Transverse colon (tissue), 4 donors: Measurements from ENCODE around the gene FAU. TPM values are rescaled to one million over a fixed set of nuclear protein-coding genes. Genes with fewer than 3 reads are reported as not detected.

Experiments
- DNase-seq: peaks from one replicate; pipeline ENCODE4 v3.0.0-alpha.2; 2019
- H3K27ac ChIP-seq, 4 donors: fragments of 200-600 bp; sonication (generic); 2 replicates each; pipeline ENCODE4 v1.5.1; 2016 to 2018; ENCODE audit warnings: inconsistent platforms in 4 of 4
- H3K27me3 ChIP-seq: fragments of 200-600 bp; sonication (generic); 2 replicates; pipeline ENCODE4 v1.5.1; 2017; ENCODE audit warnings: inconsistent platforms
- H3K36me3 ChIP-seq, 4 donors: fragments of 200-600 bp; sonication (generic); 2 replicates each; pipeline ENCODE4 v1.5.1; 2017 to 2019; ENCODE audit warnings: inconsistent platforms in 4 of 4
- H3K4me1 ChIP-seq, 4 donors: fragments of 200-600 bp; sonication (generic); 2 replicates each; pipeline ENCODE4 v1.5.1; 2017 to 2020; ENCODE audit warnings: inconsistent platforms in 4 of 4
- H3K4me3 ChIP-seq, 4 donors: fragments of 200-600 bp; sonication (generic); 1 replicate in 1 of 4; 2 replicates in 3 of 4; pipeline versions ENCODE4 v1.5.1 to v1.6.1; 2017 to 2019; ENCODE audit warnings: inconsistent platforms in 4 of 4
- H3K9me3 ChIP-seq, 2 donors: fragments of 200-600 bp; sonication (generic); 2 replicates each; pipeline ENCODE4 v1.5.1; 2017 to 2019; ENCODE audit warnings: inconsistent platforms in 2 of 2
- EP300 ChIP-seq: sonication (generic); formaldehyde crosslinking; IDR thresholded peaks from one replicate; pipeline ENCODE4 v1.6.1; 2017; ENCODE audit warnings: antibody characterized with exemption, low read depth
- POLR2A ChIP-seq: fragments of 450-650 bp; IDR thresholded peaks from one replicate; pipeline ENCODE4 v1.6.1; 2016; ENCODE audit warnings: antibody characterized with exemption, mild to moderate bottlenecking, moderate library complexity
- POLR2AphosphoS5 ChIP-seq, 3 donors: sonication (generic); formaldehyde crosslinking; IDR thresholded peaks; one replicate each; pipeline ENCODE4 v1.6.1; 2016; ENCODE audit warnings: antibody characterized with exemption in 3 of 3
- WGBS, 2 donors: methylation state at CpG; one replicate each; pipeline ENCODE4 v1.1.5; 2018; ENCODE audit warnings: low coverage in 1 of 2; 5-methylcytosine and 5-hydroxymethylcytosine counted together
- in situ Hi-C, 4 donors: fragments of 200-750 bp; cut with MboI; loops; one replicate each; pipeline versions ENCODE4 v1.15.0 to v1.15.1; 2017; ENCODE audit warnings: low sequenced_read_pairs in 3 of 4, low pct_ligation_motif_present in 1 of 4, low pct_unique_long_range_greater_than_20kb in 1 of 4
- intact Hi-C: fragments of 100-400 bp; cut with DNase I; formaldehyde crosslinking; loops from one replicate; pipeline ENCODE4 v1.15.1; 2023; ENCODE audit warnings: low total_unique reads
- total RNA-seq, 4 donors: library from RNA; depleted of rRNA; stranded (reverse); fragments of >200 nt; gene quantifications; one replicate each; pipeline ENCODE4 v1.1.0, GENCODE V29; 2016
- TF ChIP-seq, protein P1 (sequence below), 5 experiments: fragments of 200-600 bp in 3 of 5; fragments of 450-650 bp in 2 of 5; sonication (generic) in 3 of 5; IDR thresholded peaks; 1 replicate in 2 of 5; 2 replicates in 3 of 5; pipeline ENCODE4 v1.5.1; 2016 to 2017; ENCODE audit warnings: antibody characterized with exemption in 5 of 5, inconsistent platforms in 3 of 5, mild to moderate bottlenecking in 2 of 5, moderate library complexity in 1 of 5

FAU gene
- total RNA-seq, 4 donors from 2014 or later: 594 to 986 (median 662) TPM

DNA sequence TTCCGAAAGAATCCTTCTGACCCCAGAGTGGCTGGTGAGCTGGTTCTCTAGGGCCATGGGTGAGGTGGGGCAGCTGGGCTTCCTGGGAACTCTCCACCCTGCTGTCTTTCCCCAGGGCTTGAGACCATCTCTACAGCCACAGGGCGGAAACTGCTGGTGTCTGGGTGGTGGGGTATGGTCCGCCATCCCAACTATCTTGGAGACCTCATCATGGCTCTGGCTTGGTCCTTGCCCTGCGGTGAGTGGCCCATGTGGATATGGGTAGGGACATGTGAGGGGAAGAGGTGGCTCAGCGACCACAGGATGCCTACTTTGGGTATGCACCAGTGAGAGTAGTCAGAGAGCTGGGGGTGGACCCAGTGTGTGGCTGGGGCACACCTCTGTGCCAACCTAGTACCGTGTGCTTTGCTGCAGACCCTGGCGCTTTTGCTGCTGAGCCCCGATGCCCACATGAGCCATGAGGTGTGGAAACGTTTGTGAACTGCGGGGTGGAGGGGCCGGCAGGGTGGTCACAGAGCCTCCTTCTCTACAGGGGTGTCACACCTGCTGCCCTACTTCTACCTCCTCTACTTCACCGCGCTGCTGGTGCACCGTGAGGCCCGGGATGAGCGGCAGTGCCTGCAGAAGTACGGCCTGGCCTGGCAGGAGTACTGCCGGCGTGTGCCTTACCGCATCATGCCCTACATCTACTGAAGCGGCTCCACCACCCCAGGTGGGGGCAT is 6.4 kb downstream of the FAU start:
- Histone ChIP-seq H3K27me3 (no peaks in the 10 kb centered on the region), H3K9me3 (no peaks in the 10 kb centered on the region), H3K4me3 (no peak overlapping the region), H3K4me1 (peaks cover 20 to 55% (median 34%) of the 10 kb centered on the region in 4 donors), H3K27ac (no peak overlapping the region), H3K36me3 (peaks cover 0 to 19% (median 3%) of the 10 kb centered on the region in 4 donors)
- intact Hi-C loops (loop anchor here (5.0 kb wide), 1 partner anchor 88 kb away; the partner anchor contains the start of gene SNX15), in situ Hi-C loops (no loop called here)
- DNase-seq: no peak
- TF ChIP-seq, protein P1, sequence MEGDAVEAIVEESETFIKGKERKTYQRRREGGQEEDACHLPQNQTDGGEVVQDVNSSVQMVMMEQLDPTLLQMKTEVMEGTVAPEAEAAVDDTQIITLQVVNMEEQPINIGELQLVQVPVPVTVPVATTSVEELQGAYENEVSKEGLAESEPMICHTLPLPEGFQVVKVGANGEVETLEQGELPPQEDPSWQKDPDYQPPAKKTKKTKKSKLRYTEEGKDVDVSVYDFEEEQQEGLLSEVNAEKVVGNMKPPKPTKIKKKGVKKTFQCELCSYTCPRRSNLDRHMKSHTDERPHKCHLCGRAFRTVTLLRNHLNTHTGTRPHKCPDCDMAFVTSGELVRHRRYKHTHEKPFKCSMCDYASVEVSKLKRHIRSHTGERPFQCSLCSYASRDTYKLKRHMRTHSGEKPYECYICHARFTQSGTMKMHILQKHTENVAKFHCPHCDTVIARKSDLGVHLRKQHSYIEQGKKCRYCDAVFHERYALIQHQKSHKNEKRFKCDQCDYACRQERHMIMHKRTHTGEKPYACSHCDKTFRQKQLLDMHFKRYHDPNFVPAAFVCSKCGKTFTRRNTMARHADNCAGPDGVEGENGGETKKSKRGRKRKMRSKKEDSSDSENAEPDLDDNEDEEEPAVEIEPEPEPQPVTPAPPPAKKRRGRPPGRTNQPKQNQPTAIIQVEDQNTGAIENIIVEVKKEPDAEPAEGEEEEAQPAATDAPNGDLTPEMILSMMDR (IDR thresholded peaks at IDR 0.05): no peak
- TF ChIP-seq EP300 (no peak), POLR2A (no peak), POLR2AphosphoS5 (IDR thresholded peaks at IDR 0.05) (no peak)
- 99% methylated on average over 18 of the region's 21 CpGs; no CpG with 5 or more reads in 1 of the 2 donors for WGBS, 2 donors

DNA sequence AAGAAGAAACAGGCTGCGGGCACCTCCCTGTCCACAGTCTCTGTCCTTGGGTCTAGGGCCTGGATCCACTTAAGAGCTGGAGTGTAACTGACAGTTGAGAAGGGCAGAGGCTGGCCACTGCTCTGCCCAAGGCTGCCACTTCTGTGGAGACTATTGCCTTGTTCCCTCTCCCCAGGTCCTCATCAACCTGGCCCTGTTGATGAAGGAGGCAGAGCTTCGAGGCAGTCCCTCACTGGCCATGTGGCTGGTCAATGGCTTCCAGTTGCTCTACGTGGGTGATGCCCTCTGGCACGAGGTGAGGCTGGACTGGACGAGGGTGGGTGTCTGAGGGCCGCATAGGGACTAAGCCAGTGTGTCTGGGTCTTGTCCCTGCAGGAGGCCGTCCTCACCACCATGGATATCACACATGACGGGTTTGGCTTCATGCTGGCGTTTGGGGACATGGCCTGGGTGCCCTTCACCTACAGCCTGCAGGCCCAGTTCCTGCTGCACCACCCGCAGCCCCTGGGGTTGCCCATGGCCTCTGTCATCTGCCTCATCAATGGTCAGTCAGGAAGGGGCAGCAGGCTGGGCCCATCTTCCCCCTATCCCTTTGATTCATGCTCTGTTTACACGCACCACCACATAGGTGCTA is 7.3 kb downstream of the FAU start:
- in situ Hi-C loops: no loop called here

DNA sequence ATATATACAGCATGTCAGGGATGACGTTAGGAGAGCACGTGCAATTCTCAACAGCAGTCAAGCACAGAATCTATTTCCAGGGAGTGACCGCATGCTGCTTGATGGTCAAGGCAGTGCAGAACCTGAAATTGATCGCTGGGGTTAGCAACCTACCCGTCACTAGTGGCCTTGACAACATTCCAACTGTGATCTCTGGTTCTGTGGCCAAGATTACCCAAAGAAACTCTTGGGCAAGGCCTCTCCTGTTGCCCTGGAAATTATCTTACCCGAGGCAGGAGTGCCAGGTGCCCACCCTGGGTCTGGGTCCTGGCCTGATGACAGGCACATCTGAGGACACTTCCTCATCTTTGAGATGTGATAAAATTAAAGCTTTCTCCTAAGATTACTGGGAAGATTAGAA is 8.1 kb downstream of the FAU start:
- DNase-seq: no peak
- peaks cover 20 to 53% (median 34%) of the 10 kb centered on the region in 4 donors for H3K4me1 ChIP-seq

More for the DNA sequence above, 7.3 kb downstream of the FAU start:
- no peak for DNase-seq
- no peaks in the 10 kb centered on the region for H3K27me3 ChIP-seq
- H3K36me3 ChIP-seq: peaks cover 0 to 12% (median 0%) of the 10 kb centered on the region in 4 donors
- no peaks in the 10 kb centered on the region for H3K9me3 ChIP-seq
- H3K4me1 ChIP-seq: peaks cover 20 to 53% (median 34%) of the 10 kb centered on the region in 4 donors
- TF ChIP-seq EP300: no peak
- TF ChIP-seq POLR2AphosphoS5 (IDR thresholded peaks at IDR 0.05): no peak
- TF ChIP-seq, protein P1 (IDR thresholded peaks at IDR 0.05): no peak
- TF ChIP-seq POLR2A: no peak
- intact Hi-C loops: loop anchor here (5.0 kb wide), 2 partner anchors 87 to 102 kb away; partner anchors contain the start of genes ARL2 and SNX15
- no peak overlapping the region for H3K4me3 ChIP-seq
- no peak overlapping the region for H3K27ac ChIP-seq
- WGBS, 2 donors: 90% methylated on average over 11 of the region's 11 CpGs; no CpG with 5 or more reads in 1 of the 2 donors

DNA sequence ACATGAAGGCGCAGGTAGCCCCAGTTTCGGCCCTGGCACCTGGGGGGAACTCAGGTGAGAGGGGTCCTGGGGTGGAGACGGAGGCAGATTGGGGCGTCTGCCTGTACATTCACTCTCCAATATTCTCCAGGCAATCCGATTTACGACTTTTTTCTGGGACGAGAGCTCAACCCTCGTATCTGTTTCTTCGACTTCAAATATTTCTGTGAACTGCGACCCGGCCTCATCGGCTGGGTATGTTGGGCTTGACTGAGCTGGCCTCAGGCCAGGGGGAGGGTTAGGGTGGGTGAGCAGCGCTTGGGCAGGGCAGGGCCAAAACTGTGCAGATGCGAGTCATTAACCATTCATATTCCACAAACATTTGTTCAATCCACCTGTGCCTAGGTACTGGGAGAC is 8.6 kb downstream of the FAU start:
- 5 to 20% methylated on average over 4 to 14 of the region's 14 CpGs for WGBS, 2 donors
- Histone ChIP-seq H3K4me1 (peaks cover 20 to 52% (median 34%) of the 10 kb centered on the region in 4 donors), H3K9me3 (no peaks in the 10 kb centered on the region), H3K4me3 (peak overlapping the region in 3 of 4 donors; percentile 37 to 57 (median 48)), H3K27ac (peak overlapping the region; percentile 76 to 85 (median 80)), H3K27me3 (no peaks in the 10 kb centered on the region), H3K36me3 (peaks cover 0 to 5% (median 0%) of the 10 kb centered on the region in 4 donors)
- in situ Hi-C loops: no loop called here
- DNase-seq: no peak
- TF ChIP-seq, protein P1 (IDR thresholded peaks at IDR 0.05): no peak
- TF ChIP-seq POLR2A (no peak), POLR2AphosphoS5 (IDR thresholded peaks at IDR 0.05) (no peak), EP300 (no peak)
- intact Hi-C loops: loop anchor here (5.0 kb wide), 1 partner anchor 101 kb away; the partner anchor contains the start of gene ARL2

More for the DNA sequence above, 8.1 kb downstream of the FAU start:
- in situ Hi-C loops (no loop called here), intact Hi-C loops (loop anchor here (5.0 kb wide), 1 partner anchor 102 kb away; the partner anchor contains the start of gene ARL2)
- Histone ChIP-seq H3K9me3 (no peaks in the 10 kb centered on the region), H3K36me3 (peaks cover 0 to 4% (median 0%) of the 10 kb centered on the region in 4 donors), H3K27ac (no peak overlapping the region), H3K4me3 (no peak overlapping the region), H3K27me3 (no peaks in the 10 kb centered on the region)
- WGBS, 2 donors: 30 to 67% methylated on average over 2 to 6 of the region's 6 CpGs
- TF ChIP-seq POLR2A: no peak
